GM21423 (cell line): ENCODE results near the gene ZNF439.
"Not testable (repeated sequence)": the region's sequence is repeated elsewhere in the genome, so short reads cannot be mapped to it uniquely, and the experiment has no call there.

Source experiments
- ATAC-seq: cut with Tn5 transposase; IDR thresholded peaks from one replicate; pipeline ENCODE4 v1.9.1; 2021; ENCODE audit warnings: mild to moderate bottlenecking, moderate library complexity; ENCODE audit not compliant: unreplicated experiment

ZNF439 gene

GRCh38 chr19:11867766-11868165 is 19.2 kb downstream of the ZNF439 start:
- ATAC-seq = not testable (repeated sequence)

GRCh38 chr19:11868188-11868587 is 19.7 kb downstream of the ZNF439 start:
- ATAC-seq = no peak

- ATAC-seq = no peak
Measured at GRCh38 chr19:11872624-11873023, 24.1 kb downstream of the ZNF439 start.

GRCh38 chr19:11873762-11874161 is 25.2 kb downstream of the ZNF439 start:
- no peak for ATAC-seq

GRCh38 chr19:11879687-11880266 is 31.3 kb downstream of the ZNF439 start:
- not testable (repeated sequence) for ATAC-seq

- no peak for ATAC-seq
Measured at GRCh38 chr19:11880598-11880997, 32.1 kb downstream of the ZNF439 start.

GRCh38 chr19:11881151-11881800 is 32.8 kb downstream of the ZNF439 start:
- ATAC-seq = no peak

GRCh38 chr19:11882606-11883005 is 34.1 kb downstream of the ZNF439 start:
- no peak for ATAC-seq

- ATAC-seq = no peak
Measured at GRCh38 chr19:11887234-11887610, 38.7 kb downstream of the ZNF439 start.

- no peak for ATAC-seq
Measured at GRCh38 chr19:11887611-11888531, 39.3 kb downstream of the ZNF439 start, which contains the start of gene ZNF69. TSS of gene ZNF69 (plus strand) at chr19:11887782. CDS start at chr19:11887924, 142 bp downstream.

GRCh38 chr19:11889901-11890300 is 41.4 kb downstream of the ZNF439 start:
- ATAC-seq = not testable (repeated sequence)

GRCh38 chr19:11890634-11891033 is 42.1 kb downstream of the ZNF439 start:
- no peak for ATAC-seq

GRCh38 chr19:11894851-11895250 is 46.3 kb downstream of the ZNF439 start:
- no peak for ATAC-seq

- ATAC-seq = no peak
Measured at GRCh38 chr19:11902228-11902627, 53.7 kb downstream of the ZNF439 start.

- no peak for ATAC-seq
Measured at GRCh38 chr19:11905928-11906327, 57.4 kb downstream of the ZNF439 start.

- not testable (repeated sequence) for ATAC-seq
Measured at GRCh38 chr19:11911937-11912336, 63.4 kb downstream of the ZNF439 start.

- not testable (repeated sequence) for ATAC-seq
Measured at GRCh38 chr19:11914417-11915051, 66.0 kb downstream of the ZNF439 start.
